HG03108 (cell line): ENCODE results near the gene OPRM1.
A peak's percentile ranks its signal among the peaks of the same experiment; 100 is the strongest.
"Not testable (repeated sequence)": the region's sequence is repeated elsewhere in the genome, so short reads cannot be mapped to it uniquely, and the experiment has no call there.

Experiments
- ATAC-seq: cut with Tn5 transposase; IDR thresholded peaks from one replicate; pipeline ENCODE4 v1.9.1; 2021; ENCODE audit warnings: moderate library complexity; ENCODE audit not compliant: unreplicated experiment

The OPRM1 gene

GRCh38 chr6:154140743-154141142 lies 101.7 kb downstream of the OPRM1 start:
- no peak for ATAC-seq

GRCh38 chr6:154143753-154144152 lies 104.7 kb downstream of the OPRM1 start:
- no peak for ATAC-seq

GRCh38 chr6:154154389-154154967 lies 115.4 kb downstream of the OPRM1 start:
- no peak for ATAC-seq

GRCh38 chr6:154156135-154156896 lies 117.3 kb downstream of the OPRM1 start:
- ATAC-seq: peak; percentile 51

- peak; percentile 48 for ATAC-seq
Measured at GRCh38 chr6:154157082-154157481, 118.0 kb downstream of the OPRM1 start.

GRCh38 chr6:154157706-154158105 lies 118.7 kb downstream of the OPRM1 start:
- no peak for ATAC-seq

- no peak for ATAC-seq
Measured at GRCh38 chr6:154159126-154159525, 120.1 kb downstream of the OPRM1 start.

GRCh38 chr6:154161689-154162088 lies 122.6 kb downstream of the OPRM1 start:
- ATAC-seq: peak; percentile 51

- ATAC-seq: no peak
Measured at GRCh38 chr6:154164397-154164796, 125.4 kb downstream of the OPRM1 start.

GRCh38 chr6:154165478-154165877 lies 126.4 kb downstream of the OPRM1 start:
- ATAC-seq: no peak

GRCh38 chr6:154166140-154166539 lies 127.1 kb downstream of the OPRM1 start:
- no peak for ATAC-seq

- ATAC-seq: no peak
Measured at GRCh38 chr6:154167126-154167525, 128.1 kb downstream of the OPRM1 start.

GRCh38 chr6:154169193-154169847 lies 130.3 kb downstream of the OPRM1 start:
- no peak for ATAC-seq

GRCh38 chr6:154170106-154170505 lies 131.1 kb downstream of the OPRM1 start:
- ATAC-seq: no peak

GRCh38 chr6:154172393-154172792 lies 133.4 kb downstream of the OPRM1 start:
- ATAC-seq: not testable (repeated sequence)

GRCh38 chr6:154179434-154179833 lies 140.4 kb downstream of the OPRM1 start:
- ATAC-seq: no peak

GRCh38 chr6:154187203-154187602 lies 148.2 kb downstream of the OPRM1 start:
- no peak for ATAC-seq

- no peak for ATAC-seq
Measured at GRCh38 chr6:154187714-154188113, 148.7 kb downstream of the OPRM1 start.

- ATAC-seq: no peak
Measured at GRCh38 chr6:154196333-154196885, 157.4 kb downstream of the OPRM1 start.

GRCh38 chr6:154197196-154197860 lies 158.3 kb downstream of the OPRM1 start:
- ATAC-seq: no peak

GRCh38 chr6:154201688-154202087 lies 162.6 kb downstream of the OPRM1 start:
- ATAC-seq: not testable (repeated sequence)
